Renal cortical epithelial cell (primary cell): ENCODE measurements around the gene SPATS2. TPM values are rescaled to one million over a fixed set of nuclear protein-coding genes. Genes with fewer than 3 reads are reported as not detected.

Experiments
- DNase-seq: peaks from one replicate; pipeline ENCODE4 v3.0.0-alpha.2; 2011; ENCODE audit warnings: low read depth
- total RNA-seq: library from RNA; depleted of rRNA; stranded (reverse); fragments of >200 nt; gene quantifications from 2 replicates; pipeline ENCODE4 v1.2.3, GENCODE V29; 2014

The SPATS2 gene
- total RNA-seq, 1 donor from 2014 or later = 42.4 TPM

GRCh38 chr12:49335955-49336644 is 31.2 kb upstream of the SPATS2 start:
- DNase-seq = no peak

DNA sequence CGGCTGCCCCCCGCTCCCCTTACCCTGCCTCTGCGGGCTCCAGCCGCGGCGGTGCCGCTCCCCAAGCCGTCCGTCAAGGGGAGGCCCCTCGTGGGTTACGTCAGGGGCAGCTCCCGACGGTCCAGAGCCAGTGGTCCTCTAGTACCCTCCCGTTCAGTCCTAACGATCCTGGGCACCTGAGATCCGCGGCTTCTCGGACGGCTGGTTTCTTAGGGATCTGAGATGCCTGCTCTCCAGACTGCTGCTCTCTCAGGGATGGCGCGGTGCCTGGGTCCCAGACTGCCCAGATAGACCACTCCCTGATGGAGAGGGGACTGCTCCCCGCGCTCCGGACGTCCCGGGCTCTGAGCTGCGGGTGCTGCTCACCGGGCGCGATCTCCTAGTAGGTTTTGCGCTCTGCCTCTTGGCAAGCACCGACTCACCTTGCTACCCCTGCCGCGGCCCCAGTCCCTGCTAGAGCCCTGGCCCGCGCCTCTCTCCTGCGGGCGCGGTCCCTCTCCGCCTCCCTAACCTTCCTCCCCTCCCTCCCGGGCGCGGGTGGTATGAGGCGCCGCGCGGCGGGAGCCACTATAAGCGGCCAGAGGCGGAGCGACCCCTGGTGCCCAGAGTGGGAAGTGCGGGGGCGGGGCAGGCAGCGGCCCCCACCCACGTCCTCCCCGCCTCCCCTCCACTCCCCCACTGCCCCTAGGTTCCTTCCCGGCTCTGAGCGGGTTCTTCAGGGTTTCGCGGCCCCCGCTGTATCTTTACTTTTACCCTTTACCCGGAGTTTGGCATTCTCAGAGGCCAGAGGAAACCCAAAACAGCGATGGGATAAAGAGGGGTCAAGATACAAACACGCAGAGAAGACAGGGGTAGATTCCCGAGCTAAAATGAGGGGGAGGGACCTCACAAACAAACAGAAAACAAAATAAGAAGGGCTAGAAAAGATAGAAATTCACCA is 30.3 kb upstream of the SPATS2 start, which contains the start of gene C1QL4:
Gene C1QL4, minus strand, starts transcription at position 544 of the 940 bp plus-strand sequence. CDS start 711 bp downstream, outside the sequence.
- no peak for DNase-seq

- DNase-seq = no peak
These were observed 28.3 kb upstream of the SPATS2 start for GRCh38 chr12:49338830-49339463.

- peak; percentile 43 for DNase-seq
These were observed 27.8 kb upstream of the SPATS2 start for GRCh38 chr12:49339464-49339861.

DNA sequence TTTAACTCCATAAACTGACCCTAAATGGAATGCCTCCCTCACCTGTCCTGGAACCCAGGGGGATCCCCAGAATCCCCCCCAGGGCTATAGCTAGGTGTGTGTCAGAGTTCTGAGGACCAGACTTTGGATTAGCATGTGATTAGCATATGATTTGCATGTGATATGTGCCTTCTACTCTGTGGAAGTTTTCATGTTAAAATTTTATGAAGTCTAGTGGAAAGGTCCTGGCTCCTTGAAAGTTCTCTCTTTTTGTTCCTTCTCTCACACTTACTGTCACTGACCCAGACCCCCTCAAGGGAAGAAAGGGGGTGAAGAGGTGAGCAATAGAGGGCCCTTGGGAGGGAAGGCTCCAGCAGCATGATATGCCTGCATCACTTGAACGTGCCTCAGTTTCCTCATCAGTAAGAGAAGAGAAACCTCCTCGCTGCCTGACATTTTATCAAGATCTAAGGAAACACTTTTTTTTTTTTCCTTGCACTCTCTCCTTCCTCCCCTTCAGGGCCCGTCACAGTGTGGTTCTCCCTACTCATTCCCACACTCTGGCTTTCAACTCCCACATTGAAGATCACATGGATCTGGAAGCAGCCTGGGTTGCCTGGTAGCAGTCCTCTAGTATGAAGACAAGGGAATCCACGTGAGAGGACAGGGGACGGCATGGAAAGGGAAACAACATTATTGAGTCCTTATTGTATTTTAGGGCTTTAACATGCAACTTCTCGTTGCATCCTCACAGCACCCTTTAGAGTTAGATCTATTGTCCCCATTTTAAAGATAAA is 27.0 kb upstream of the SPATS2 start:
- no peak for DNase-seq

DNA sequence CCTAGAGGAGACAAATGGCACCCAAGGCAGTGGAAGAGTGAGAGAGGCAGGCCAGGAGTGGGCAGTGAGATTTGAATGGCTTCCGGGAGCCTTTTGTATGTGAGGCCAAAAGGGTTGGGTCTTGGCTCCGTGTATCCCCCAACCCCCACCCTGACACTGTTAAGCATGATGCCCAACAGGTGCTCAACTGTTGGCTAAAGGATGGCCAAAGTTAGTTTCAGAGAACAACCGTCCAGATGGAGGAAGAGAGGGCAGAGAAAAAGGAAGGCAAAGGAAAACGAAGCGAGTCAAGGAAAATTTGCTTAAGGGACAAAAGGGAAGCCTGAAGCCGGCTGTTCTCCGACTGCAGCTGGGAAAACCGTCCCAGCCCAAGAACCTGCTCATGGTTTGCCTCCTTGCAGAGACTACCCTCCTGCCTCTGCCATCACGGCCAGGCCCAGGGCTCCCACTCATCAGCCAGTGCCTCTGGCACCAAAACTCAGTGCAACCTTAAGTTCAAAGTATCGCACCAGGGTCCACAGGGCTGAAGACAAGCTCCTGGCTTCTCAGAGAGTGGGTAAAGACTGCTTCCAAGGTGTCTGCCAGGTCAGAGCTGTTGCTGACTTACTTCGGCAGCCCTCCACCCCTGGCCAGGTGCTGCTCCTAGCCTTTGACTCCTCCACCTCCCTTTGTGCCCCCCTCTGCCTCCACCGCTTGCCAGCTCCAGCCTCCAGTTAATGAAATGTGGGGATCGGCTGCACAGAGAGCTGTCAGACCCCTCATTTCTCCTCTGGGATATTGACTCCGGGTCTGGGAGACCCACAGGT is 26.1 kb upstream of the SPATS2 start:
- DNase-seq = no peak

- no peak for DNase-seq
These were observed 25.5 kb upstream of the SPATS2 start for GRCh38 chr12:49341777-49342065.

DNA sequence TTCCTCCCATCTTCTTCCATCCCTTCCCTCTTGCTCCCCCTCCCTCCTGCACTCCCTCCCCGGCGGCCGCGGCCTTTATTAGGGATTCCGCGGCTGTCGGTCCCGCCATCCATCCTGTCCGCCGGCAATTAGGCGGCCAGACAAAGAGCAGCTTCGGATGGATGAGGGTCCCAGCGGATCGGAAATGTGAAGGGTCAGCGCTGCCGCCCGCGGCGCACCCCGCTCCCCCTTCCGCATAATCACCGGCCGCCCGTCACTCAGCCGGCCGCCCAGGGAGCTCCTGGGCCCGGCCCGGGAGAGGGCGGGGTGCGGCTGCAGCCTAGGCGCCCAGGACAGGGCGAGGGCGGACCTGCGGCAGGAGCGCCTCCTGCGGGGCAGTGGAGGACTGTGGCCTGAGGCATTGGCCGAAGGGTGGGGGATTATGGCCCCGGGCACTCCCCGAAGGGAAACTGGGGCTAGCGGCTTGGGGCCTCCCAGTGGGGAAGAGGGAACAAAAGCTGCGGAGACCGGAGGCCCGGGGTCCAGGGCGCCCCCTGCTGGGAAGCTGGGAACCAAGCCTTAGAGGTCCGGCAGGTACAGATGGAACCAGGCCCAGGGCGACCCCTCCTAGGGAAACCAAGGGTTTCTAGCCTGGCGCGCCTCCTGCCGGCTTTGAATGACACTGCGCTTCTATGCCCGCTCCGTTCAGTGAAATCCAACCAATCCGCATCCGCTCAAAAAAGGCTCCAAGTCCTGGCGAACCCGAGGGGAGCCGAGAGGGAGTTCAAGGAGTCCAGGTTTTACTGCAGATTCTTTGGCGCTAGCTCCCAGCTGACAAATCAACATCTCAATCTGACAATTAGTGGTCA is 25.0 kb upstream of the SPATS2 start:
- DNase-seq = peak; percentile 62

GRCh38 chr12:49342914-49343731 is 24.1 kb upstream of the SPATS2 start:
- DNase-seq = no peak

GRCh38 chr12:49344486-49345050 is 22.7 kb upstream of the SPATS2 start:
- DNase-seq = no peak

GRCh38 chr12:49345051-49345824 is 22.0 kb upstream of the SPATS2 start:
- no peak for DNase-seq

DNA sequence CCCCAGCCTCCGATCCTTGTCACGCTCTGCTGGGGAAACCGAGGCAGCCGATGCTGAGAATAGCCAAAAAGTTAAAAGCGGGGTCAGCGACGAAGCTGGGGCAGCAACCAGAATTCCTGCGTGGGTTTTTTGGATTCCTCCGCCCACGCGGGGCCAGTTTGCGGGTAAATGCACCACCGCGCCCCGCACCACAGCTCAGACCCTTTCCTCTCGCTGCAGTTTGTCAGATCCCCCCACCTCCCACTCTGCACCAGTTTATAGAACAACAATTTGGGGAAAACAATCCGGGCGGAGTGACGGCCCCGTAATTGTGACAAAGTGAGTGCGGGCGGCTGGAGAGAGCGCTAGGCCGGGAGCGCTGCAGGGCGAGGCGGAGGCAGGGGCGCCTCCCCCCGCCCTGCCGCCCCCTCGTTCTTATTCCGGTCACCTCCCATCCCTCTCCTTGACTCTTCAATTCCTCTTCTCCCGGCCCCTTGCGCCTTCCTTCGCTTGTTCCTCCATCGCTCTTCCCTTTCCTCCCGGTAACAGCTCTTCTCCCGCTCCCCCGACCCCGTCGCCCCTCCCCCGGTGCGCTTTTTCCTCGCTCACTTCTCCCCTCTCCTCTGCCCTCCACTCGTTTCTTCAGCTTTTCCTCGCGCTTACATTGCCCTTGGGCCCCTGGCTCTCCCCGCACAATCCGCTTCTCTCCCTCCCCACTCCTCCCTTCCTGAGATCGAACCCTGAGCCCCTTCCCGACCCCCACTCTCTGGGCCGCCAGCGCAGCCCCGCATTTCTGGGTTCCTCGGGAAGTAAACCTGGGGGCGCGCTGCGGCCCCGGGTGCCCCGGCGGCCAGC is 21.2 kb upstream of the SPATS2 start:
- no peak for DNase-seq

- no peak for DNase-seq
These were observed 20.5 kb upstream of the SPATS2 start, which contains the start of gene DNAJC22 for GRCh38 chr12:49346659-49347310. TSS of gene DNAJC22 (plus strand) at chr12:49346888. CDS start at chr12:49348873, 1,985 bp downstream.

- peak; percentile 83 for DNase-seq
These were observed 19.7 kb upstream of the SPATS2 start for GRCh38 chr12:49347311-49348193.

DNA sequence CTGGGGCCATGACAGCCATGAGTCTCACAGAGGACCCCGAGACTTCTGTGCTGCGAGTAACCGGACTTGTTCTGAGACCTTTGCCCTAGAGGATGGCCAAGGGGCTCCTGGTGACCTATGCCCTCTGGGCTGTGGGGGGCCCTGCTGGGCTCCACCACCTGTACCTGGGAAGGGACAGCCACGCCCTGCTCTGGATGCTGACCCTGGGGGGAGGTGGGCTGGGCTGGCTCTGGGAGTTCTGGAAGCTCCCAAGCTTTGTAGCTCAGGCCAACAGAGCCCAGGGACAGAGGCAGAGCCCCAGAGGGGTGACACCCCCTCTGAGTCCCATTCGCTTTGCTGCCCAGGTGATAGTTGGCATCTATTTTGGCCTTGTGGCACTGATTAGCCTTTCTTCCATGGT is 18.5 kb upstream of the SPATS2 start:
- no peak for DNase-seq
